ENCODE results near the gene BCCIP. TPM values are rescaled to one million over a fixed set of nuclear protein-coding genes. Genes with fewer than 3 reads are reported as not detected.

Gene BCCIP
- total RNA-seq, 1 donor from 2014 or later, result 68.1 TPM

GRCh38 chr10:125792342-125793300 is 30.7 kb upstream of the BCCIP start:
- Histone ChIP-seq H3K27ac (ENCODE audit: low read depth, low read length) (no peak overlapping the region), H3K79me2 (ENCODE audit: insufficient read depth, low read length) (no peaks in the 10 kb centered on the region), H3K36me3 (ENCODE audit: insufficient read depth, low read length) (peaks cover 15% of the 10 kb centered on the region), H3K4me2 (ENCODE audit: low read length) (no peak overlapping the region), H3K9ac (ENCODE audit: low read length) (no peak overlapping the region), H4K20me1 (ENCODE audit: insufficient read depth, low read length) (no peaks in the 10 kb centered on the region), H3K4me3 (ENCODE audit: insufficient read depth, low read depth, low read length) (no peak overlapping the region), H2AFZ (ENCODE audit: low read depth, low read length) (no peak overlapping the region), H3K27me3 (ENCODE audit: insufficient read depth, low read length) (no peaks in the 10 kb centered on the region), H3K4me1 (ENCODE audit: insufficient read depth, low read length) (no peaks in the 10 kb centered on the region), H3K9me3 (ENCODE audit: insufficient read depth, low read depth, low read length) (no peaks in the 10 kb centered on the region)
- Mint-ChIP-seq H3K27me3 (ENCODE audit: low read depth, unreplicated experiment) (no peaks in the 10 kb centered on the region), H3K4me3 (ENCODE audit: unreplicated experiment) (no peak overlapping the region), H3K27ac (ENCODE audit: unreplicated experiment) (no peak overlapping the region), H3K36me3 (ENCODE audit: low read depth, unreplicated experiment) (peaks cover 19% of the 10 kb centered on the region), H3K4me1 (ENCODE audit: low read depth, unreplicated experiment) (peaks cover 3% of the 10 kb centered on the region), H3K9me3 (ENCODE audit: unreplicated experiment) (no peaks in the 10 kb centered on the region)
- no peak for FAIRE-seq
- no peak for DNase-seq (ENCODE audit: low read depth)
- TF ChIP-seq EZH2 (IDR thresholded peaks at IDR 0.05; ENCODE audit: insufficient read depth, low read length), result no peak
- TF ChIP-seq, protein P1, sequence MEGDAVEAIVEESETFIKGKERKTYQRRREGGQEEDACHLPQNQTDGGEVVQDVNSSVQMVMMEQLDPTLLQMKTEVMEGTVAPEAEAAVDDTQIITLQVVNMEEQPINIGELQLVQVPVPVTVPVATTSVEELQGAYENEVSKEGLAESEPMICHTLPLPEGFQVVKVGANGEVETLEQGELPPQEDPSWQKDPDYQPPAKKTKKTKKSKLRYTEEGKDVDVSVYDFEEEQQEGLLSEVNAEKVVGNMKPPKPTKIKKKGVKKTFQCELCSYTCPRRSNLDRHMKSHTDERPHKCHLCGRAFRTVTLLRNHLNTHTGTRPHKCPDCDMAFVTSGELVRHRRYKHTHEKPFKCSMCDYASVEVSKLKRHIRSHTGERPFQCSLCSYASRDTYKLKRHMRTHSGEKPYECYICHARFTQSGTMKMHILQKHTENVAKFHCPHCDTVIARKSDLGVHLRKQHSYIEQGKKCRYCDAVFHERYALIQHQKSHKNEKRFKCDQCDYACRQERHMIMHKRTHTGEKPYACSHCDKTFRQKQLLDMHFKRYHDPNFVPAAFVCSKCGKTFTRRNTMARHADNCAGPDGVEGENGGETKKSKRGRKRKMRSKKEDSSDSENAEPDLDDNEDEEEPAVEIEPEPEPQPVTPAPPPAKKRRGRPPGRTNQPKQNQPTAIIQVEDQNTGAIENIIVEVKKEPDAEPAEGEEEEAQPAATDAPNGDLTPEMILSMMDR (IDR thresholded peaks at IDR 0.05; ENCODE audit: insufficient read depth, low read depth, low read length), result no peak

- no peaks in the 10 kb centered on the region for H3K9me3 ChIP-seq (ENCODE audit: insufficient read depth, low read depth, low read length)
- H3K4me3 Mint-ChIP-seq (ENCODE audit: unreplicated experiment), result no peak overlapping the region
- no peaks in the 10 kb centered on the region for H3K27me3 Mint-ChIP-seq (ENCODE audit: low read depth, unreplicated experiment)
- no peak overlapping the region for H3K9ac ChIP-seq (ENCODE audit: low read length)
- H3K36me3 ChIP-seq (ENCODE audit: insufficient read depth, low read length), result peaks cover 12% of the 10 kb centered on the region
- no peaks in the 10 kb centered on the region for H3K27me3 ChIP-seq (ENCODE audit: insufficient read depth, low read length)
- no peak overlapping the region for H3K4me2 ChIP-seq (ENCODE audit: low read length)
- no peak overlapping the region for H2AFZ ChIP-seq (ENCODE audit: low read depth, low read length)
- H3K4me1 Mint-ChIP-seq (ENCODE audit: low read depth, unreplicated experiment), result peaks cover 13% of the 10 kb centered on the region
- H3K36me3 Mint-ChIP-seq (ENCODE audit: low read depth, unreplicated experiment), result peaks cover 16% of the 10 kb centered on the region
- no peak overlapping the region for H3K4me3 ChIP-seq (ENCODE audit: insufficient read depth, low read depth, low read length)
- no peaks in the 10 kb centered on the region for H3K9me3 Mint-ChIP-seq (ENCODE audit: unreplicated experiment)
- TF ChIP-seq, protein P1 (IDR thresholded peaks at IDR 0.05; ENCODE audit: insufficient read depth, low read depth, low read length), result no peak
- no peak for TF ChIP-seq EZH2 (IDR thresholded peaks at IDR 0.05; ENCODE audit: insufficient read depth, low read length)
- no peaks in the 10 kb centered on the region for H3K79me2 ChIP-seq (ENCODE audit: insufficient read depth, low read length)
- FAIRE-seq (no peak), DNase-seq (ENCODE audit: low read depth) (no peak)
- no peaks in the 10 kb centered on the region for H3K4me1 ChIP-seq (ENCODE audit: insufficient read depth, low read length)
- peaks cover 9% of the 10 kb centered on the region for H4K20me1 ChIP-seq (ENCODE audit: insufficient read depth, low read length)
- H3K27ac ChIP-seq (ENCODE audit: low read depth, low read length), result no peak overlapping the region
- H3K27ac Mint-ChIP-seq (ENCODE audit: unreplicated experiment), result no peak overlapping the region
Measured at GRCh38 chr10:125795128-125795527, 28.2 kb upstream of the BCCIP start.

All from astrocyte (in vitro differentiated cells and primary cell).